PC-3 (cell line): ENCODE results near the gene RPS15A. TPM values are rescaled to one million over a fixed set of nuclear protein-coding genes. Genes with fewer than 3 reads are reported as not detected.

Experiments used
- ATAC-seq: fragments of 200-7000 bp; cut with Tn5 transposase; 2 replicates; pipeline ENCODE4 v1.9.1; 2020; ENCODE audit warnings: mild to moderate bottlenecking, moderate library complexity
- BruUV-seq: library from RNA; stranded (reverse); fragments of 400-500 nt; replicated peaks from 2 replicates; lab custom pipeline; 2021; lab: Mats Ljungman, UMichigan
- CTCF ChIA-PET: fragments of 300-600 bp; sonication (Branson Sonifier 250); formaldehyde crosslinking; loops from one replicate; lab custom pipeline; 2022; ENCODE audit warnings: antibody characterized with exemption; lab: Charles Lee
- POLR2A ChIA-PET: fragments of 300-600 bp; sonication (Branson Sonifier 250); formaldehyde crosslinking; loops from one replicate; lab custom pipeline; 2022; ENCODE audit warnings: antibody characterized with exemption; ENCODE audit not compliant: unreplicated experiment; lab: Charles Lee
- DNase-seq: peaks from one replicate; pipeline ENCODE4 v3.0.0-alpha.2; 2015
- H2AFZ ChIP-seq: fragments of 300-600 bp; sonication (generic); 2 replicates; pipeline ENCODE4 v1.6.0; 2016; ENCODE audit warnings: antibody characterized with exemption, low read length
- H3F3A ChIP-seq: fragments of 300-600 bp; sonication (generic); one replicate; pipeline ENCODE4 v1.6.0; 2017; ENCODE audit warnings: antibody characterized with exemption, low read length, control low read depth, mild to moderate bottlenecking; ENCODE audit not compliant: unreplicated experiment
- H3K27ac ChIP-seq: fragments of 300-600 bp; sonication (generic); 2 replicates; pipeline ENCODE4 v1.5.1; 2016; ENCODE audit warnings: mild to moderate bottlenecking, low read length
- H3K27me3 ChIP-seq: fragments of 300-600 bp; sonication (generic); 2 replicates; pipeline ENCODE4 v1.6.1; 2016; ENCODE audit warnings: low read length, mixed read lengths
- H3K36me3 ChIP-seq: fragments of 300-600 bp; sonication (generic); 2 replicates; pipeline ENCODE4 v1.6.1; 2016; ENCODE audit warnings: low read depth, mixed run types, low read length, mixed read lengths
- H3K4me1 ChIP-seq: fragments of 300-600 bp; sonication (generic); 2 replicates; pipeline ENCODE4 v1.5.1; 2016; ENCODE audit warnings: low read length; ENCODE audit not compliant: insufficient read depth
- H3K4me2 ChIP-seq: fragments of 300-600 bp; sonication (generic); 2 replicates; pipeline ENCODE4 v1.6.0; 2016; ENCODE audit warnings: low read length
- H3K4me3 ChIP-seq: fragments of 300-600 bp; sonication (generic); 2 replicates; pipeline ENCODE4 v1.5.1; 2016; ENCODE audit warnings: mild to moderate bottlenecking, low read length, mixed read lengths
- H3K79me2 ChIP-seq: fragments of 300-600 bp; sonication (generic); 2 replicates; pipeline ENCODE4 v1.6.1; 2017; ENCODE audit warnings: low read length, mixed read lengths
- H3K9ac ChIP-seq: fragments of 300-600 bp; sonication (generic); 2 replicates; pipeline ENCODE4 v1.6.0; 2016; ENCODE audit warnings: mild to moderate bottlenecking, low read length
- H3K9me2 ChIP-seq: fragments of 300-600 bp; sonication (generic); replicated peaks from 2 replicates; pipeline ENCODE4 v1.6.1; 2016; ENCODE audit warnings: mixed run types, low read length, mixed read lengths
- H3K9me3 ChIP-seq: fragments of 300-600 bp; sonication (generic); 2 replicates; pipeline ENCODE4 v1.6.1; 2016; ENCODE audit warnings: low read length, mixed read lengths
- H4K20me1 ChIP-seq: fragments of 300-600 bp; sonication (generic); 2 replicates; pipeline ENCODE4 v1.6.1; 2016; ENCODE audit warnings: low read length, mixed read lengths
- CTCF ChIP-seq: fragments of 300-600 bp; sonication (generic); conservative IDR thresholded peaks from 2 replicates; pipeline ENCODE4 v1.5.1; 2017; ENCODE audit warnings: antibody characterized with exemption, low read depth, mild to moderate bottlenecking, low read length
- EZH2 ChIP-seq: fragments of 300-600 bp; sonication (generic); IDR thresholded peaks from one replicate; pipeline ENCODE4 v1.6.1; 2017; ENCODE audit warnings: antibody characterized with exemption, mild to moderate bottlenecking, low read length; ENCODE audit not compliant: unreplicated experiment
- EZH2phosphoT487 ChIP-seq: fragments of 300-600 bp; sonication (generic); IDR thresholded peaks from 2 replicates; pipeline ENCODE4 v1.6.1; 2018; ENCODE audit warnings: mild to moderate bottlenecking, antibody characterized with exemption, low read length, borderline replicate concordance
- intact Hi-C: fragments of 100-400 bp; cut with micrococcal nuclease; formaldehyde crosslinking; loops from 2 replicates; pipeline ENCODE4 v1.9.0; 2023
- total RNA-seq: library from RNA; depleted of rRNA; stranded (reverse); fragments of >200 nt; gene quantifications from 2 replicates; pipeline ENCODE4 v1.2.3, GENCODE V29; 2014

RPS15A gene
- total RNA-seq, 1 experiment from 2014 or later, result 1,198 TPM

GRCh38 chr16:18784917-18785623 lies 5.1 kb downstream of the RPS15A start:
- peaks cover 12% of the 10 kb centered on the region for H3K4me1 ChIP-seq
- H3K27ac ChIP-seq, result no peak overlapping the region
- H3K36me3 ChIP-seq, result peaks cover 62% of the 10 kb centered on the region
- H3K27me3 ChIP-seq, result no peaks in the 10 kb centered on the region
- H3K79me2 ChIP-seq, result peaks cover 70% of the 10 kb centered on the region
- BruUV-seq, result no TSS peak
- no peaks in the 10 kb centered on the region for H3F3A ChIP-seq
- H3K4me2 ChIP-seq, result 0 out of 2 replicates have a peak overlapping the region, but pooled peaks have one; percentile 5
- TF ChIP-seq CTCF (no peak), EZH2 (no peak), EZH2phosphoT487 (no peak)
- ATAC-seq, result no peak
- ChIA-PET POLR2A (no interaction called here), CTCF (no interaction called here)
- no peak overlapping the region for H3K4me3 ChIP-seq
- intact Hi-C loops, result loop anchor here (10.0 kb wide), 1 partner anchor 60 kb away; no protein-coding TSS in a partner anchor
- no peaks in the 10 kb centered on the region for H3K9me2 ChIP-seq
- H2AFZ ChIP-seq, result no peak overlapping the region
- no peak for DNase-seq
- H3K9ac ChIP-seq, result no peak overlapping the region
- H4K20me1 ChIP-seq, result peaks cover 71% of the 10 kb centered on the region
- H3K9me3 ChIP-seq, result no peaks in the 10 kb centered on the region

GRCh38 chr16:18783430-18784341 lies 6.4 kb downstream of the RPS15A start:
- Histone ChIP-seq H3K4me3 (no peak overlapping the region), H3K79me2 (peaks cover 56% of the 10 kb centered on the region), H3K9ac (no peak overlapping the region), H3K9me3 (no peaks in the 10 kb centered on the region), H3K27me3 (no peaks in the 10 kb centered on the region), H2AFZ (no peak overlapping the region), H3K9me2 (no peaks in the 10 kb centered on the region), H3K4me1 (peaks cover 12% of the 10 kb centered on the region), H4K20me1 (peaks cover 60% of the 10 kb centered on the region), H3K4me2 (no peak overlapping the region), H3K27ac (no peak overlapping the region), H3K36me3 (peaks cover 52% of the 10 kb centered on the region), H3F3A (no peaks in the 10 kb centered on the region)
- BruUV-seq, result no TSS peak
- POLR2A ChIA-PET, result no interaction called here
- ATAC-seq (no peak), DNase-seq (no peak)
- intact Hi-C loops, result loop anchor here (10.0 kb wide), 1 partner anchor 61 kb away; no protein-coding TSS in a partner anchor
- CTCF ChIA-PET, result no interaction called here
- TF ChIP-seq EZH2phosphoT487 (no peak), CTCF (no peak), EZH2 (no peak)
